Stimulated activated CD4-positive, alpha-beta T cell treated with anti-CD3 and anti-CD28 coated beads, Interleukin-4, amount 100 ng/mL, for 4 hours (primary cell): ENCODE measurements around the gene COG2.
"Not testable (repeated sequence)": the region's sequence is repeated elsewhere in the genome, so short reads cannot be mapped to it uniquely, and the experiment has no call there.

ENCODE experiments used
- DNase-seq, 2 experiments: peaks; one replicate each; pipeline ENCODE4 v3.0.0-alpha.2; 2020

Gene COG2

GRCh38 chr1:230721849-230722522 lies 79.7 kb downstream of the COG2 start:
- DNase-seq, result not testable (repeated sequence)

- DNase-seq, result no peak
Observed at GRCh38 chr1:230725256-230726012, 83.2 kb downstream of the COG2 start.

DNA sequence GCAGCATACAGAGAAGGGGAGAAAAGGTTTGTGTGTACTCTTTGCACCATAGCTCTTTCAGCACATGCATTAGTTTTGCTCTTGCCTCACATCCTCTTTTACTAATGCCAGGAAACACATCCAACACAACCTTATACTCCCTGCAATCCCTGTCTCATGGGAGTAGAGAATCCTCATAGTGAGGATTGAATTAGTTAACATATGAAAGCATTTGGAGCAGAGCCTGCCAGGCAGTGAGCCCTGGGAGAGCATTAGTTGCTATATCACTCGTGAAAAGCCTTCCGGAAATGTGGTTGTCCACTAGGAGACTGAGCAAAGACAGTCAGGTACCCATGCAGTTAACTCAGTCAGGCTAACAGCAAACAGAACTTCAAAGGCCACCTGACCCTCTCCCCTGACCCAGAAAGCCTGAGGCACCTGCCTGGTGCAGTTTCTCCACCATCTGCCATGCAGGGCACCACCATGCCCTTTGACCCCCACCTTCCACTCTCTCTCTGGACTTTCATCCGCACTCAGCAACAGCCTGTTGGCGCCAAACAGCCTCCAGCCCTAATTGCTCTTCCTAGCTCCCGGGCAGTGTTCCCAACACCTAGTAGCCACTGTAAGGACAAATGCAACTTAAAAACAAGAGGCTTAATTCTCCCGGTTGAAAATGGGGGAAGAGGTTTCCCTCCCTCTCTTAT lies 86.6 kb downstream of the COG2 start:
- no peak for DNase-seq

- no peak for DNase-seq
Observed at GRCh38 chr1:230730977-230731376, 88.7 kb downstream of the COG2 start.

- DNase-seq, result no peak
Observed at GRCh38 chr1:230735447-230735846, 93.2 kb downstream of the COG2 start.

- DNase-seq, result no peak
Observed at GRCh38 chr1:230737622-230738262, 95.5 kb downstream of the COG2 start.

- no peak for DNase-seq
Observed at GRCh38 chr1:230739564-230740290, 97.4 kb downstream of the COG2 start.
